MM.1S (cell line): ENCODE measurements around the gene RHOB.

Experiments used
- DNase-seq: peaks from one replicate; pipeline ENCODE4 v3.0.0-alpha.2; 2015
- H2AFZ ChIP-seq: fragments of 300-600 bp; sonication (generic); 2 replicates; pipeline ENCODE4 v1.6.0; 2016; ENCODE audit warnings: antibody characterized with exemption, low read length
- H3F3A ChIP-seq: fragments of 300-600 bp; sonication (generic); 2 replicates; pipeline ENCODE4 v1.6.1; 2016; ENCODE audit warnings: mild to moderate bottlenecking, antibody characterized with exemption, low read length, moderate library complexity, mixed read lengths; ENCODE audit not compliant: insufficient read depth
- H3K27ac ChIP-seq: fragments of 300-600 bp; sonication (generic); 2 replicates; pipeline ENCODE4 v1.5.1; 2016; ENCODE audit warnings: mild to moderate bottlenecking, low read length
- H3K27me3 ChIP-seq: fragments of 300-600 bp; sonication (generic); replicated peaks from 2 replicates; pipeline ENCODE4 v1.6.0; 2016; ENCODE audit warnings: low read length; ENCODE audit not compliant: insufficient read depth
- H3K36me3 ChIP-seq: fragments of 300-600 bp; sonication (generic); replicated peaks from 2 replicates; pipeline ENCODE4 v1.6.1; 2016; ENCODE audit warnings: mild to moderate bottlenecking, low read length, mixed read lengths; ENCODE audit not compliant: insufficient read depth
- H3K4me1 ChIP-seq: fragments of 300-600 bp; sonication (generic); 2 replicates; pipeline ENCODE4 v1.6.1; 2016; ENCODE audit warnings: low read length, mixed read lengths
- H3K4me2 ChIP-seq: fragments of 300-600 bp; sonication (generic); 2 replicates; pipeline ENCODE4 v1.6.0; 2016; ENCODE audit warnings: low read depth, low read length
- H3K4me3 ChIP-seq: fragments of 300-600 bp; sonication (generic); 2 replicates; pipeline ENCODE4 v1.5.1; 2016; ENCODE audit warnings: low read length, mixed read lengths
- H3K79me2 ChIP-seq: fragments of 300-600 bp; sonication (generic); 2 replicates; pipeline ENCODE4 v1.6.1; 2016; ENCODE audit warnings: mixed run types, low read length, mixed read lengths
- H3K9ac ChIP-seq: fragments of 300-600 bp; sonication (generic); 2 replicates; pipeline ENCODE4 v1.6.1; 2016; ENCODE audit warnings: low read length, mixed read lengths
- H3K9me2 ChIP-seq: fragments of 300-600 bp; sonication (generic); replicated peaks from 2 replicates; pipeline ENCODE4 v1.6.1; 2016; ENCODE audit warnings: mild to moderate bottlenecking, low read length, mixed read lengths; ENCODE audit not compliant: insufficient read depth
- H3K9me3 ChIP-seq: fragments of 300-600 bp; sonication (generic); replicated peaks from 2 replicates; pipeline ENCODE4 v1.6.1; 2016; ENCODE audit warnings: mild to moderate bottlenecking, low read length, mixed read lengths; ENCODE audit not compliant: insufficient read depth
- H4K20me1 ChIP-seq: fragments of 300-600 bp; sonication (generic); 2 replicates; pipeline ENCODE4 v1.6.1; 2016; ENCODE audit warnings: mild to moderate bottlenecking, low read length, moderate library complexity, mixed read lengths; ENCODE audit not compliant: insufficient read depth
- EZH2 ChIP-seq: fragments of 300-600 bp; sonication (generic); optimal IDR thresholded peaks from 2 replicates; pipeline ENCODE3; 2017; ENCODE audit warnings: low read depth, mild to moderate bottlenecking, antibody characterized with exemption, low read length, mixed read lengths
- EZH2phosphoT487 ChIP-seq: fragments of 300-600 bp; sonication (generic); IDR thresholded peaks from 2 replicates; pipeline ENCODE4 v1.6.1; 2018; ENCODE audit warnings: antibody characterized with exemption, low read length
- TF ChIP-seq, protein P1 (sequence below): fragments of 300-600 bp; sonication (generic); IDR thresholded peaks from 2 replicates; pipeline ENCODE4 v1.5.1; 2016; ENCODE audit warnings: antibody characterized with exemption, low read length, mixed read lengths

RHOB gene

DNA sequence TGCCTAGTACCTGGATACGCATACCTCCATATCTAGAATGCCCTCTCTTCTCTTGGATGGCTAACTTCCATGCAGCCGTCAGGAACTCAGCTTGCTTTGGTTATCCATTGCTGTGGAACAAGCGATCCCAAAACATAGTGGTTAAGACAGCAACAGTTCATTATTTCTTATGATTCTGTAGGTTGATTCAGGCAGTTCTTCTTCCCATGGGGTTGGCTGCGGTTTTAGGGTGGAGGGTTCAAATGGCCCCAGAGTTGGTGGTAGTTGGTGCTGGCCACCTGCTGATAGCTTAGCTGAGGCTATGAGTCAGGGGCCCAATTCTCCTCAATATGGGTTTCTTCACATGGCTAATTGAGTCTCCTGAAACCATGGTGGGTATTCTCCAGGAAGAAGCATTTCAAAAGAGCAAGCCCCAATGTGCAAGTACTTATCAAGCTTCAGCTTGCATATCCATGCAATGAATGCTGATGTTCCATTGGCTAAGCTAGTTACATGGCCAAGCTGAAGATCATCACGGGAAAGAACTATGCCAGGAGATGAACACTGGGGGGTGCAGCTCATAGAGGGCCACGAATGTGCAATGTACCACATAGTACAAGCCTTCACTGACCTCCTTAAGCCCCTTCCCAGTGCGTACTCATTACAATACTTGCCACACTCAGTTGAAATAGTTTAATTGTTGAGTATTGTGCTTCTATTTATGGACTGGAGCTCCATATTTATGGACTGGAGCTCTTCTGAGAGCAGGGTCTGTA lies 10.0 kb upstream of the RHOB start:
- no peaks in the 10 kb centered on the region for H3K27me3 ChIP-seq
- no peaks in the 10 kb centered on the region for H3K9me2 ChIP-seq
- no peak overlapping the region for H2AFZ ChIP-seq
- no peaks in the 10 kb centered on the region for H3F3A ChIP-seq
- no peaks in the 10 kb centered on the region for H3K79me2 ChIP-seq
- H3K36me3 ChIP-seq, result no peaks in the 10 kb centered on the region
- H3K9me3 ChIP-seq, result no peaks in the 10 kb centered on the region
- TF ChIP-seq EZH2 (no peak), EZH2phosphoT487 (no peak)
- TF ChIP-seq, protein P1, sequence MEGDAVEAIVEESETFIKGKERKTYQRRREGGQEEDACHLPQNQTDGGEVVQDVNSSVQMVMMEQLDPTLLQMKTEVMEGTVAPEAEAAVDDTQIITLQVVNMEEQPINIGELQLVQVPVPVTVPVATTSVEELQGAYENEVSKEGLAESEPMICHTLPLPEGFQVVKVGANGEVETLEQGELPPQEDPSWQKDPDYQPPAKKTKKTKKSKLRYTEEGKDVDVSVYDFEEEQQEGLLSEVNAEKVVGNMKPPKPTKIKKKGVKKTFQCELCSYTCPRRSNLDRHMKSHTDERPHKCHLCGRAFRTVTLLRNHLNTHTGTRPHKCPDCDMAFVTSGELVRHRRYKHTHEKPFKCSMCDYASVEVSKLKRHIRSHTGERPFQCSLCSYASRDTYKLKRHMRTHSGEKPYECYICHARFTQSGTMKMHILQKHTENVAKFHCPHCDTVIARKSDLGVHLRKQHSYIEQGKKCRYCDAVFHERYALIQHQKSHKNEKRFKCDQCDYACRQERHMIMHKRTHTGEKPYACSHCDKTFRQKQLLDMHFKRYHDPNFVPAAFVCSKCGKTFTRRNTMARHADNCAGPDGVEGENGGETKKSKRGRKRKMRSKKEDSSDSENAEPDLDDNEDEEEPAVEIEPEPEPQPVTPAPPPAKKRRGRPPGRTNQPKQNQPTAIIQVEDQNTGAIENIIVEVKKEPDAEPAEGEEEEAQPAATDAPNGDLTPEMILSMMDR, result no peak
- H3K4me1 ChIP-seq, result no peaks in the 10 kb centered on the region
- H3K9ac ChIP-seq, result no peak overlapping the region
- no peak for DNase-seq
- H3K4me3 ChIP-seq, result no peak overlapping the region
- no peak overlapping the region for H3K4me2 ChIP-seq
- no peaks in the 10 kb centered on the region for H4K20me1 ChIP-seq
- no peak overlapping the region for H3K27ac ChIP-seq

DNA sequence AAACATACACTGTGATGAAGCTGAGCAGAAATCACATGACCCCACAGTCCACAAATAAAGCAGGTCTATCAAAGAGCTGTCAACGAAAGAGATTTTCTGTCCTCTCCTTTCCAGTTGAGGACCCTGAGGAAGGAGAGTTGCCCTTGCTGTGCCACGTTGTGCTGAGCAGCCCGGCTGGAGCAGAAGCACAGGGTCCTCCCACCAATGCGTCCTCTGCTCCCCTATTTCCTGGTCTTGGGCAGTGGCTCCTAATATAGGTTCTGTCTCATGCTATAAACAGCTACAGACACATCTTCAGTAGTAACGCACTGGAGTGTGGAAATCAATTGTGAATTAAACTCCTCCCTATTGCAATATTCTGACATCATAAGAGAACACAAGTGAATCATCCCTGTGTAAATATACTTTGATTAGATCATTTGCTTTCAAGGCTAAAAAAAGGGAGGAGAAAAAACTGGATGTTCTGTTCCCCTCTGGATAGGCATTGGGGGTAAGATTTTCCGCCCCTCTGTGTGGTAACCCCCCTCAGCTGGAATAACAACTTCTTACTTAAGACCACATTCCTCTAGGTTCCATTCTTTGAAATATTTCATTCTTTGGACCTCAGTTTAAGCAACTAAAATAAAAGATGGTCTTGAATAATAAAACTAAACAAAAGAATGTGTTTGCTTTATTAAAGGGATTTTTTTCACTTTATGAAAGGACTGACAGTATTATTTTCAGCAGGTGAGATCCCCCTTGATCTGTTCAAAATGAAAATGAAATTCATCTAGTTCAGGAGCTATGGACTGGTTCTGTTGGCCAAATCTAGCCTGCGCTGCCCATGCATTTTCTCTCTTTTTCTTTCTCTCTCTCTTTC lies 8.3 kb upstream of the RHOB start:
- DNase-seq, result no peak
- H3K4me3 ChIP-seq, result no peak overlapping the region
- no peak overlapping the region for H3K4me2 ChIP-seq
- no peaks in the 10 kb centered on the region for H3K9me3 ChIP-seq
- H3K9ac ChIP-seq, result no peak overlapping the region
- H3K79me2 ChIP-seq, result no peaks in the 10 kb centered on the region
- TF ChIP-seq EZH2phosphoT487 (no peak), EZH2 (no peak)
- TF ChIP-seq, protein P1, result no peak
- no peaks in the 10 kb centered on the region for H3K4me1 ChIP-seq
- H3F3A ChIP-seq, result no peaks in the 10 kb centered on the region
- H3K9me2 ChIP-seq, result no peaks in the 10 kb centered on the region
- H3K27ac ChIP-seq, result no peak overlapping the region
- no peaks in the 10 kb centered on the region for H3K27me3 ChIP-seq
- 0 out of 2 replicates have a peak overlapping the region, but pooled peaks have one; percentile 24 for H2AFZ ChIP-seq
- H3K36me3 ChIP-seq, result no peaks in the 10 kb centered on the region
- no peaks in the 10 kb centered on the region for H4K20me1 ChIP-seq

DNA sequence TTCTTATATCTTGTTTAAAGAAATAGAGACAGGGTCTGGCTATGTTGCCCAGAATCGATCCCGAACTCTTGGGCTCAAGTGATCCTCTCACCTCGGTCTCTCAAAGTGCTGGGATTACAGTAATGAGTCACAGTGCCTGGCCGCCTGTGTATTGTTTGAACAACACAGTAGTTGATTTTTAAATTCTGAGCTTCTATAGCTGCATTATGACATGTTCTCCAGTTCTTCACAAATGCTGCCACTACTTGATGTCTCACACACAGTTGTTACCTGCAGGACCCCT lies 7.7 kb upstream of the RHOB start:
- H3F3A ChIP-seq, result no peaks in the 10 kb centered on the region
- no peaks in the 10 kb centered on the region for H4K20me1 ChIP-seq
- no peaks in the 10 kb centered on the region for H3K27me3 ChIP-seq
- no peak for DNase-seq
- H3K4me3 ChIP-seq, result no peak overlapping the region
- H3K9me3 ChIP-seq, result no peaks in the 10 kb centered on the region
- no peak for TF ChIP-seq EZH2phosphoT487
- no peaks in the 10 kb centered on the region for H3K9me2 ChIP-seq
- no peak overlapping the region for H3K4me2 ChIP-seq
- H3K27ac ChIP-seq, result no peak overlapping the region
- H3K9ac ChIP-seq, result no peak overlapping the region
- no peak overlapping the region for H2AFZ ChIP-seq
- H3K79me2 ChIP-seq, result no peaks in the 10 kb centered on the region
- H3K4me1 ChIP-seq, result no peaks in the 10 kb centered on the region
- no peaks in the 10 kb centered on the region for H3K36me3 ChIP-seq

DNA sequence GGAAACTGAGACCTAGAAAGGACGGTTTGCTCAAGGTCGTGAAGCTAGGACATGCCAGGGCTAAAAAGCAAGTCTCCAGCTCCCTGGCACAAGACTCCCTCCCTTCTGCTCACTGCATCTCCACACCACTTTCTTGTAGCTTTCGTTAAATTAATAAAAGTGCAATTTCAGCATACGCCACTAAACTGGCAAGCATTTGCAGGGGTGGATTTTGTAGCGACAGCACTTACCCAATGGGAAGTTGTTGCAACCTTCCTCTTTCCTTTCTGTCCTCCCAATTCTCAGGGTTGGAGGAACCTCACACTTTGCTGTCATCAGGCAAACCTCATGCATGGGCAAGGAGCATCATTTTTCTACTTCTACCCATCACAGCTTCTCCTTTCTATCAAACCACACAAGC lies 7.4 kb upstream of the RHOB start:
- Histone ChIP-seq H3K4me1 (no peaks in the 10 kb centered on the region), H3K4me3 (no peak overlapping the region), H3K79me2 (no peaks in the 10 kb centered on the region), H2AFZ (no peak overlapping the region), H3F3A (no peaks in the 10 kb centered on the region), H3K36me3 (no peaks in the 10 kb centered on the region), H3K9me3 (no peaks in the 10 kb centered on the region), H4K20me1 (no peaks in the 10 kb centered on the region), H3K4me2 (no peak overlapping the region), H3K9ac (no peak overlapping the region), H3K9me2 (no peaks in the 10 kb centered on the region), H3K27me3 (no peaks in the 10 kb centered on the region), H3K27ac (no peak overlapping the region)
- TF ChIP-seq, protein P1, result no peak
- TF ChIP-seq EZH2 (no peak), EZH2phosphoT487 (no peak)
- DNase-seq, result no peak
